OCI-LY3 (cell line): ENCODE measurements around the gene OLIG2.

ENCODE experiments used
- H2AFZ ChIP-seq: fragments of 200-600, 300-600 bp; shearing (Covaris generic); 2 replicates; pipeline ENCODE4 v1.6.0; 2014; ENCODE audit warnings: antibody characterized with exemption, low read depth, low read length
- H3K27ac ChIP-seq: fragments of 200-600, 300-600 bp; sonication (generic); 2 replicates; pipeline ENCODE4 v1.5.1; 2014; ENCODE audit warnings: mild to moderate bottlenecking, low read length, moderate library complexity, mixed read lengths
- H3K27me3 ChIP-seq: fragments of 200-600, 300-600 bp; sonication (generic); 2 replicates; pipeline ENCODE4 v1.6.1; 2014; ENCODE audit warnings: low read depth, low read length, mixed read lengths
- H3K36me3 ChIP-seq: fragments of 200-600, 300-600 bp; sonication (generic); replicated peaks from 2 replicates; pipeline ENCODE3; 2014; ENCODE audit warnings: low read depth, low read length, mixed read lengths
- H3K4me1 ChIP-seq: fragments of 300-600, 200-600 bp; sonication (generic); 2 replicates; pipeline ENCODE4 v1.6.1; 2014; ENCODE audit warnings: low read length, mixed read lengths
- H3K4me2 ChIP-seq: fragments of 200-600, 300-600 bp; sonication (generic); 2 replicates; pipeline ENCODE4 v1.6.1; 2014; ENCODE audit warnings: low read length, mixed read lengths
- H3K4me3 ChIP-seq: fragments of 300-600, 200-600 bp; sonication (generic); 2 replicates; pipeline ENCODE4 v1.5.1; 2014; ENCODE audit warnings: antibody characterized with exemption, mild to moderate bottlenecking, low read length, moderate library complexity
- H3K79me2 ChIP-seq: fragments of 300-600, 200-600 bp; shearing (Covaris generic); 2 replicates; pipeline ENCODE4 v1.6.1; 2014; ENCODE audit warnings: mild to moderate bottlenecking, low read length, mixed read lengths
- H3K9ac ChIP-seq: fragments of 300-600, 200-600 bp; shearing (Covaris generic); 2 replicates; pipeline ENCODE4 v1.6.0; 2014; ENCODE audit warnings: mild to moderate bottlenecking, low read length, moderate library complexity
- H3K9me3 ChIP-seq: fragments of 200-600, 300-600 bp; shearing (Covaris generic); 2 replicates; pipeline ENCODE4 v1.6.1; 2014; ENCODE audit warnings: low read length, mixed read lengths; ENCODE audit not compliant: insufficient read depth
- H4K20me1 ChIP-seq: fragments of 200-600, 300-600 bp; sonication (generic); 2 replicates; pipeline ENCODE4 v1.6.1; 2016; ENCODE audit warnings: low read length, mixed read lengths; ENCODE audit not compliant: insufficient read depth
- EZH2phosphoT487 ChIP-seq: fragments of 200-600 bp; shearing (Covaris generic); IDR thresholded peaks from 2 replicates; pipeline ENCODE4 v1.6.1; 2018; ENCODE audit warnings: antibody characterized with exemption, mixed run types, low read depth
- TF ChIP-seq, protein P1 (sequence below): fragments of 200-600, 300-600 bp; sonication (generic); IDR thresholded peaks from 2 replicates; pipeline ENCODE4 v1.5.1; 2014; ENCODE audit warnings: antibody characterized with exemption, low read length, low read depth

Gene OLIG2

DNA sequence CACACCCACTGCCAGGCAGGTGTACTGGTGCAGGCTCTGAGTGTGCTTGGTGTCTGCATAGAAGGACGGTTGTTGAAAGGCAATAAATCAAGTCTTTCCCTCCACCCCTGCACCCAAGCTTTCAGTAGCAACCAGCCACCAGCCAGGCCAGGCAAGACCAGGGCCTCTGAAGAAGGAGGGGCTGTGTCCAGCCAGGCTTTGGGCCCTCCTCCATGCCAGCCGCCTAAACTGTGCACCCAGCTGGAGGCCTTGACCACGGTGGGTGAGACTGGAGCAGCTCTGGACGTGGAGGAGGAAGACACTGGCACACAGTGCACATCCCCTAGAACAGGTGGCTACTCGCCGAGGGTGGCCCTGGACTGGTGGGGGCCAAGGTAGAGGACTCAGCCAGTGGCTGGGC lies 4.9 kb downstream of the OLIG2 start:
- Histone ChIP-seq H3K4me2 (no peak overlapping the region), H3K27me3 (no peaks in the 10 kb centered on the region), H3K36me3 (no peaks in the 10 kb centered on the region)

DNA sequence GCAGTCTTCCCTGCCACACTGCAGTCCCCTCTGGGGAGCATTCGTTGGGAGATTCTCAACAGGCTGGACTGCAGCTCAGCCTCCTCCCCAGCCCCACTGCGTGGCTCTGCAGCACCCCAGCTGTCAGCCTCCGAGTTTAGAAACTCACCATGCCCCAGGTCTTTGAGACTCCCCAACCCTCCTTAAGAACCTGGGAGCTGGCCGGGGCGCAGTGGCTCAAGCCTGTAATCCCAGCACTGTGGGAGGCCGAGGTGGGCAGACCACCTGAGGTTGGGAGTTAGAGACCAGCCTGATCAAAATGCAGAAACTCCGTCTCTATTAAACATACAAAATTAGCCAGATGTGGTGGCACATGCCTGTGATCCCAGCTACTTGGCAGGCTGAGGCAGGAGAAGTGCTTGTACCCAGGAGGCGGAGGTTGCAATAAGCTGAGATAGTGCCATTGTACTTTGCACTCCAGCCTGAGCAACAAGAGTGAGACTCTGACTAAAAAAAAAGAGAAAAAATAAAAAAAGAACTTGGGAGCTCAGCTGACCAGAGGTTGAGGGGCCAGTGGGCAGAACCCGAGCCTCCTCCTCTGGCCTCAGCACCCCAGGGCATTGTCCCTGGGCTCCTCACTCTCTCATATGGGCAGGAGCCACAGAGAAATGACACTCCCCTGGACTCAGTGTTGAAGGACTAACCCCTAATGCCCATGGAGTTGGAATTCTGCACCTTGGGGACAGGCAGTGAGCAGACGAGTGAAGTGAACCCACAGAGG lies 5.6 kb downstream of the OLIG2 start:
- TF ChIP-seq, protein P1, sequence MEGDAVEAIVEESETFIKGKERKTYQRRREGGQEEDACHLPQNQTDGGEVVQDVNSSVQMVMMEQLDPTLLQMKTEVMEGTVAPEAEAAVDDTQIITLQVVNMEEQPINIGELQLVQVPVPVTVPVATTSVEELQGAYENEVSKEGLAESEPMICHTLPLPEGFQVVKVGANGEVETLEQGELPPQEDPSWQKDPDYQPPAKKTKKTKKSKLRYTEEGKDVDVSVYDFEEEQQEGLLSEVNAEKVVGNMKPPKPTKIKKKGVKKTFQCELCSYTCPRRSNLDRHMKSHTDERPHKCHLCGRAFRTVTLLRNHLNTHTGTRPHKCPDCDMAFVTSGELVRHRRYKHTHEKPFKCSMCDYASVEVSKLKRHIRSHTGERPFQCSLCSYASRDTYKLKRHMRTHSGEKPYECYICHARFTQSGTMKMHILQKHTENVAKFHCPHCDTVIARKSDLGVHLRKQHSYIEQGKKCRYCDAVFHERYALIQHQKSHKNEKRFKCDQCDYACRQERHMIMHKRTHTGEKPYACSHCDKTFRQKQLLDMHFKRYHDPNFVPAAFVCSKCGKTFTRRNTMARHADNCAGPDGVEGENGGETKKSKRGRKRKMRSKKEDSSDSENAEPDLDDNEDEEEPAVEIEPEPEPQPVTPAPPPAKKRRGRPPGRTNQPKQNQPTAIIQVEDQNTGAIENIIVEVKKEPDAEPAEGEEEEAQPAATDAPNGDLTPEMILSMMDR = no peak
- TF ChIP-seq EZH2phosphoT487 = no peak
- Histone ChIP-seq H2AFZ (no peak overlapping the region), H3K4me1 (no peaks in the 10 kb centered on the region), H3K4me2 (no peak overlapping the region), H3K9ac (no peak overlapping the region), H3K4me3 (no peak overlapping the region), H3K9me3 (no peaks in the 10 kb centered on the region), H3K27ac (no peak overlapping the region), H3K27me3 (no peaks in the 10 kb centered on the region), H4K20me1 (no peaks in the 10 kb centered on the region), H3K36me3 (no peaks in the 10 kb centered on the region), H3K79me2 (no peaks in the 10 kb centered on the region)

More for the DNA sequence above, 4.9 kb downstream of the OLIG2 start:
- Histone ChIP-seq H3K4me3 (no peak overlapping the region), H3K9me3 (no peaks in the 10 kb centered on the region), H3K27ac (no peak overlapping the region), H4K20me1 (no peaks in the 10 kb centered on the region), H3K9ac (no peak overlapping the region), H3K4me1 (no peaks in the 10 kb centered on the region), H3K79me2 (no peaks in the 10 kb centered on the region), H2AFZ (no peak overlapping the region)
- TF ChIP-seq, protein P1 = no peak
- TF ChIP-seq EZH2phosphoT487 = no peak

DNA sequence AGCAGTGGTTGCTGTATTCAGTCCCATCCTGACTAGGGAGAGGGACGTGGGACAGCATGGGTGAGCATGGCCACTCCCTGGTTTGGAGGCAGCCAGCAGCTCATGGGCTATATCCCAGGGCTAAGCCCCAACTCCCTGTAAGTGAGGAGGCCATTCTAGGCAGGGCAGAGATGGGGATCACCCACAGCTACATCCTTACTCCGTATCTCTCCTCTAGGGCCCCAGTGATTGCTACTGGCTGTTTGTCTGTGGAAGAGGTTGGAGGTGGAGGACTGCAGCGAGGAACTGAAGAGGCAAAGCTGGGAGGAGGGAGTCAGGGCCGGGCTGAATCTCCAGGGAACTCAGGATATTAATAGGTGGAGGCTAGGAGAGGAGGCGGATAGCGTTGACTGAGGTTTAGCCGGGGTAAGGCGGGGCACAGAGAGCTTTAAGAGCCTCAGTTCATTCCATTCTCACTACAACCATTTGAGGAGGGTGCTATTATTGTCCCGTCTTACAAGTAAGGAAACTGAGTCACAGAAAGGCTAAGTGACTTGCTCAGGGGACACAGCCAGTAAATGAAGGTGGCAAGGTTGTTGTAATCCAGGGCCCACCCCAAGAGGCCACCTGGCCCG lies 6.8 kb downstream of the OLIG2 start:
- no peak for TF ChIP-seq EZH2phosphoT487
- TF ChIP-seq, protein P1 = no peak
- Histone ChIP-seq H3K4me3 (no peak overlapping the region), H3K27me3 (no peaks in the 10 kb centered on the region), H3K4me1 (no peaks in the 10 kb centered on the region), H3K9me3 (no peaks in the 10 kb centered on the region), H2AFZ (no peak overlapping the region), H3K27ac (no peak overlapping the region), H3K79me2 (no peaks in the 10 kb centered on the region), H3K9ac (no peak overlapping the region), H3K4me2 (no peak overlapping the region), H3K36me3 (no peaks in the 10 kb centered on the region), H4K20me1 (no peaks in the 10 kb centered on the region)

DNA sequence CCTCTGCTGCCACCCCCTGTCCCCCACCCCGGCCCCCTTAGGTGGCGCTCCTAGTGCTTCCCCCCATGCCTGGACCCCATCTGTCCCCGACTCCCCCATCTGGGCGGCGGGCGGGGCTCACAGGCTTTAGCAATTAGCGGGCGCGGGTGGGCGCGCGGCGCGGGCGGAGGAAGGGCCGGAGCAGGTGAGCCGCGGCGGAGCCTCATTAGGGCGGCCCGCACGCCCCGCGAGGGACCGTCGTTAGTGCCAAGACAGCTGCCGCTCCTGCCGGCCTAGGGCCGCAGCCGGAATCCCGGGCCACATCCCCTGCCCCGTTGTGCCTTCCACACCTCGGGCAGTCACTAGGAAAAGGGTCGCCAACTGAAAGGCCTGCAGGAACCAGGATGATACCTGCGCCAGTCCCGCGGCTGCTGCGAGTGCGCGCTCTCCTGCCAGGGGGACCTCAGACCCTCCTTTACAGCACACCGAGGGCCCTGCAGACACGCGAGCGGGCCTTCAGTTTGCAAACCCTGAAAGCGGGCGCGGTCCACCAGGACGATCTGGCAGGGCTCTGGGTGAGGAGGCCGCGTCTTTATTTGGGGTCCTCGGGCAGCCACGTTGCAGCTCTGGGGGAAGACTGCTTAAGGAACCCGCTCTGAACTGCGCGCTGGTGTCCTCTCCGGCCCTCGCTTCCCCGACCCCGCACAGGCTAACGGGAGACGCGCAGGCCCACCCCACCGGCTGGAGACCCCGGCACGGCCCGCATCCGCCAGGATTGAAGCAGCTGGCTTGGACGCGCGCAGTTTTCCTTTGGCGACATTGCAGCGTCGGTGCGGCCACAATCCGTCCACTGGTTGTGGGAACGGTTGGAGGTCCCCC lies 7.6 kb downstream of the OLIG2 start:
- Histone ChIP-seq H3K4me3 (no peak overlapping the region), H3K27ac (no peak overlapping the region), H3K9me3 (no peaks in the 10 kb centered on the region), H4K20me1 (no peaks in the 10 kb centered on the region), H3K79me2 (no peaks in the 10 kb centered on the region), H3K4me2 (no peak overlapping the region), H2AFZ (no peak overlapping the region), H3K36me3 (no peaks in the 10 kb centered on the region), H3K27me3 (no peaks in the 10 kb centered on the region), H3K4me1 (no peaks in the 10 kb centered on the region), H3K9ac (no peak overlapping the region)
- TF ChIP-seq, protein P1 = no peak
- no peak for TF ChIP-seq EZH2phosphoT487
